GM21528 (cell line): ENCODE measurements around the gene PRKCD.

Experiments used
- ATAC-seq: cut with Tn5 transposase; IDR thresholded peaks from one replicate; pipeline ENCODE4 v1.9.1; 2021; ENCODE audit warnings: mild to moderate bottlenecking, moderate library complexity; ENCODE audit not compliant: unreplicated experiment, low FRiP score

Gene PRKCD

DNA sequence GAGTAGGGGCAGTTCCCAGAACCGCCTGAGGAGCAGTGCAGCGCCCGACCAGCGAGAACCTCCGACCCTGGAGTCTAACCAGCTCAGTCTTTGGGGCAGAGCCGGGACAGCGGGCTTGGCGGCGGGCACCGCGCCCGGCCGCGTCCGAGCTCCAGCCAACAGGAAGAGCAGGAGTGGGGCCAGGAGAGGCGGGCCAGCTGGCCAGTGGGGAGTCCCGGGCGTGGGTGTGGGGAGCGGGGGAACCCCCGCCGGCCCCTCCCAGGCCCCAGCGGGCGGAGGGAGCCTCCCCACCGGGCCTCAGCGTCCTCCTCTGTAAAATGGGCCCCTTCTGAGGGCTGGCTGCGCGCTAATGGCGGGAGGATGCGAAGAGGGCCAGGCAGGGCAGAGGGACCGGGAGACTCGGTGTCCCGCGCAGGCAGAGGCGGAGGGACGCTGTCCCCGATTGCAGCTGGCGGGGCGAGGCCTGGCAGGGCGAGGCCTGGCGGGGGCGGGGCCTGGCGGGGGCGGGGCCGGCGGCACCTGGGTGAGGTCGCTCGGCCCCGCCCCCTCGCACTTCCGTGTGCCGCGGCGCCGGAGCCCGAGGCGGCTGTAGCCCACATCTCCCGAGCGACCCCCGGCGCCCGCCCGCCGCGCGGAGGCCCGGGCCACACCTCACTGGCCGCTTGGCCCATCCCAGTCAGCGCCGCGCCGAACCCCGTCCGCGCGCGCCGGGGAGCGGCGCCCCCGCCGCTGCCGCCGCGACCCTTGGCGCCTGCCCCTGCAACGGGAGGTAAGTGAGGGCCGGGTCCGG is at the start of gene PRKCD:
TSS of gene PRKCD (plus strand) at position 550 of the 790 bp plus-strand sequence. CDS start 17,214 bp downstream, outside the sequence.
- peak; percentile 54 for ATAC-seq

GRCh38 chr3:53111822-53112221 is 49.2 kb upstream of the PRKCD start:
- no peak for ATAC-seq

DNA sequence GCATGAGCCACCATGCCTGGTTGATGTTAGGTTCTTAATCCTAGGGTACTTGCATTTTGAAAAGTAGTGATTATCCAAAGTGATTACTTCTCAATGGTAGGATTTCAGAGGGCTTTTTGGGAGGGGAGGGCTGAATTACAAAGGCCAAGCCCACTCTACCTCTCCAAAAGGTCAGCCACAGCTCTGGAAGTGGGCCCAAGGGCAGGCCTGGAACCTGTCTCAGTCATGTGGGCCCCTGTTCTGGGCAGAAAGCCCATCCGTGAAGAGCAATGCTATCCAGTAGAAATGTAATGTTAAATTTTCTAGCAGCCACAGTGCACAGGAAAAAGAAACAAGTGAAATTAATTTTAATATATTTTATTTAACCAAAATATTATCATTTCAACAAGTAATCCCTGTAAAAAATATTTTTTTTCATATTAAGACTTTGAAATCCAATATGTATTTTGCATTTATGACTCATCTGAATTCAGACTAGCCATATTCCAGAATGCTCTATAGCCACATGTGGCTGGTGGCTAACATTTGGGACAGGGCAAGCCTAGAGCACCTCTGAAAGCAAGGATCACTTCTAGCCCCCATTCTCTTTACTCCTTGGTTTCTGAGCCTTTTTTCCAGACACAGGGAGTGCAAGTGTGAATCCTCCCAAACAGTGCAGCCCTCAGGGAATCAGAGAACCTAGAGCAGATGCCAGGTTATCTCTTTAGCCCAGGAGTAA is 47.6 kb upstream of the PRKCD start:
- no peak for ATAC-seq

- ATAC-seq: peak; percentile 65
Observed at GRCh38 chr3:53114011-53114400, 47.0 kb upstream of the PRKCD start.

DNA sequence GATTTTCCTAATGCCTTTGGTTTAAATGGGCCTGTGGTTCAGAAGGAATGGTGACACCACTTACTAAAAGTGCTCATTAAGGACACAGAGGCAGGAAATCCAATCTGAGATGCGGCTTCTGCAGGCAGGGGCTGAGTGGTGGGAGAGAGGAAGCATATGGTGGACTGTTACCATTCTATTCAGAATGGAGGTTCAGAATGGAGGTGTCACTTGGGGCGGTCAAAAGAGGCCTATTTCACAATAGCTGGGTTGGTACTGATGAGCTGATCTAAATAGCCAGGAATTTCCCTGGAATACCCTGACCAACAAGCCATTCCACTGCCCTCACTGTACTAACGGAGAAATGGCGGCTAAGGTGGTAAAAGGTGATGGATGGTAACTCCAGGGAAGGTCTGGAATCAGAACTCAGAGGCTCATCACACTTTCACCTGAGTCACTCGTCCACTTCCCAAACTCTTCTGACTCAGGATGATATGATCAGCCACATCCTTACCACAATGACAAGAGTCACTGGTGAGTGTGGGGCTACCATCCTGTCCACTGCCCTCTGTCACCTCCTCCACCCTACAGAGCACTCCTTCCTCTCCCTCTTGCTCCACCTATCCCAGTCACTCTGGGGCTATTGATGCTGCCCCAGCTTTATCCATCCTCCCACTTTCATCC is 46.5 kb upstream of the PRKCD start:
- ATAC-seq: no peak

- no peak for ATAC-seq
Observed at GRCh38 chr3:53116956-53117355, 44.1 kb upstream of the PRKCD start.

GRCh38 chr3:53120336-53120735 is 40.7 kb upstream of the PRKCD start:
- no peak for ATAC-seq

DNA sequence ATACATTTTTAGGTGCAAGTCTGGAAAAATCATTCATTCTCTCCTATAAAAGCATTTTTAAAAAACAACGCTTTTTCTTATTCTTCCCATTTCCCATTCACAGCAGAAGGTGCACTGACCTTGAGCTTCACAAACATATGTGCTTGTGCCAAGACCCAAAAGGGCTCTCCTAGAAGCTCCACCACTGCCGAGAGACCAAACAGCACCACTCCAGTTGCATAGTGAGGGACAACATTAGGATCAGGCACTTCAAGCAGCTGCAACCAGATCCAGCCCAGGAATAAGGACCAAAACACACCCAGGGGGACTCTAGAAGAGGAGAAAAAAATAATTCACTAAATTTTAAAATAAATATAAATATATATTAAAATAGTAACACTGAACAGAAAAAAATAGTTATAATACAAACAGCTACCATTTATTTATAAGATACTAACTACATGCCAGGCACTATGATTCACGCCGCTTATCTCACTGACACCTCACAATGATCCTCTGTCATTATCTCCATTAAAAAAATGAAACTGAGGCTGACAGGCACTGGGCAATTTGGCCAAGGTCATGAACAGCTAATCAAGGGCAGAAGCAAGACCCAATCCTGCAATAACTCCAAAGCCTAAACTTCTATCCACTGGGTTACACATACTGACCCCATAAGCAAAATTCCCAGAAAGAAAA is 38.6 kb upstream of the PRKCD start:
- no peak for ATAC-seq

DNA sequence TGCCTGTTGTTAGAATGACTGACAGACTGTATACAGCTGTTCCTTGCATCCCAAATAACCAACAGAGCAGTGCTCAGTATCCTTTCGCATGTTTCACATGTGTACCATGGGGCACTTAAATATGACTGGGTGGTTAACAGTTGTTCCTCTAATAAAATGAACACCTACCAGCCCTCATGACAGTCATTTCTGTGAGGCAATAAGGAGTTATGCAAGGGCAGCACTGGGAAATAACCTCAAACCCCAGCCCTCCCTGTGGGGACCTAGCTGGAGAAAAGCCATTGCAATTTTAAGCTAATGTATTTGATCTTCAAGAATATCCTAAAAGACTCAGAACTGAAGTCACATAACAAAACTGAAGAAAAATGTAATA is 38.1 kb upstream of the PRKCD start:
- ATAC-seq: no peak

DNA sequence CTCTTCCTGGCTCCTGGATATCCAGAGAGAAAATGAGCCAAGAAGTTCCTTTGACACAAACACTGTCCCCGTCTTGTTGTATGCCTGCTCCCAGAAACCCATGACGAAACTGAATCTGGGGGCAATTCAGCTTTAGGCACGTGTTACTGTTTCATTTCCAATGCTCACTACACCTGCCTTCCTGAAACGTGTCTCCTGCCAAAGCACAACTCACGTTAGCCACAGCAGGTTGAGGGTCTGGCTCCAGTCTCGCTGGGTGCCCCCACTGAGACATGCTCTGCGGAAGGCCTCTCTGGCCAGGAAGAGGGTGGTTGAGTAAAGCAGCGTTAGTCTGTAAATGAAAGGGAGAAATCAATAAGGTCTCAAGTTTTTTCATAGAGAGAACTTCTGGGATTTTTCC is 37.5 kb upstream of the PRKCD start:
- no peak for ATAC-seq

- ATAC-seq: no peak
Observed at GRCh38 chr3:53123953-53124352, 37.1 kb upstream of the PRKCD start.

DNA sequence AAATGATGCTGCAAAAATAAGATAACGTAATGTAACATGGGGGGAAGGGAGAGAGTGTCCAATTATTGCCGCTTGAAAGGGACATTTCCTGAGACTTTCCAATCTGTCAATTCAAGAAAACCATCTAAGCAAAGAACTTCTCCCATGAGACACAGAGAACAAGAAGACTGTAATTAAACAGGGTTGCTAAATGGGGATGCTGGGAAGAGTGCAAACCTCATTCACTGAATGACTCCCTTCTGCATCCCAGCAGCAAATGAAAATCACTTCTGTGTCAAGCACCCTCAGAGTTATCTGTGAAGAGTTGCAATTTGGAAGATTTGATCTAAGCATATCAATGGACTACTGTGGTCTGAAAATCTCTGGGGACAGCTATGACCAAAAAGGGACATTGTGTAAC is 34.4 kb upstream of the PRKCD start:
- ATAC-seq: no peak

- ATAC-seq: no peak
Observed at GRCh38 chr3:53129344-53129743, 31.7 kb upstream of the PRKCD start.

DNA sequence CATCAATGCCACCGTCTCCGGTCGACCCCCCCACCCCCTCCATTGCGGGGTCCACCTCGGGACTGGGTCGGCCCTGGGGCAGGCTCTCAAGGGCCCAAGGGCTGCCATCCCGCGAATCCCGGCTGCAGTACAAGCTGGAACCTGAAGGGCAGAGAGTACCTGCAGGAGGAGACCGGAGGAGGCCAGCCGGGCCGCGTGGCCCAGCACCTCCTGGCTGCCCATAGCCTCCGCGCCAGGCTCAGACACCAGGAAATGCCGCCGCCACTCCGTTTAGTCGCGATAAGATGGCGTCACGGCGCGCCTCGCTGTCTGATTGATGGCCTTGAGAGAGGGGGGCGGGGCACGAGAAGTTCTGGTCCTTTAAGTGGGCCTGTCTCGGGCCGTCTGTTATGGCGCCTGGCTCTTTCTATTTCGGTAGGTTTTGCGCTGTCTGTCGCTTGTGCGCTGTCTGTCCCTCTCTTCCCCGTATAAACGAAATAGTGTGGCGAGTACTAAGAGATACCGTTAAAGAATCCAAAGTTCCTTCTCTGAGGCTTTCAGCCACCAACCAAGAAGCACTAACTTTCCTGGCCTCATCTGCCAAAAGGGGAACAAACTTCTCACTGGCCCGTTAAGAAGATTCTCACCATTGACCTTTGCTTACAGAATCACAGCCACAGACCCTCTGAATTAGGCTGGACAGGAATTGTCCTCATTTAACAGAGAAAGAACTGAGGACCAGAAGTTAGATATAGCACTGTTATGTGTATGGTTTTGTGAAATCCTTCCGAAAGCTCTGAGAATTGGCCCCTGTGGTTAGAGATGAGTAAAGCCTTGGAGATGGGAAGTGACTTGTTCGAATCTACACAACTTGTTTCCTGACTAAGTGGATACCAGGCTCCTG is 30.6 kb upstream of the PRKCD start, which contains the start of gene RFT1:
TSS of gene RFT1 (minus strand) at position 257 of the 883 bp plus-strand sequence. CDS start at position 222, 35 bp downstream.
- ATAC-seq: peak; percentile 80

- no peak for ATAC-seq
Observed at GRCh38 chr3:53131096-53131495, 29.9 kb upstream of the PRKCD start.

- no peak for ATAC-seq
Observed at GRCh38 chr3:53132347-53132746, 28.7 kb upstream of the PRKCD start.

- peak; percentile 44 for ATAC-seq
Observed at GRCh38 chr3:53134631-53135232, 26.3 kb upstream of the PRKCD start.

- ATAC-seq: no peak
Observed at GRCh38 chr3:53137221-53137620, 23.8 kb upstream of the PRKCD start.

DNA sequence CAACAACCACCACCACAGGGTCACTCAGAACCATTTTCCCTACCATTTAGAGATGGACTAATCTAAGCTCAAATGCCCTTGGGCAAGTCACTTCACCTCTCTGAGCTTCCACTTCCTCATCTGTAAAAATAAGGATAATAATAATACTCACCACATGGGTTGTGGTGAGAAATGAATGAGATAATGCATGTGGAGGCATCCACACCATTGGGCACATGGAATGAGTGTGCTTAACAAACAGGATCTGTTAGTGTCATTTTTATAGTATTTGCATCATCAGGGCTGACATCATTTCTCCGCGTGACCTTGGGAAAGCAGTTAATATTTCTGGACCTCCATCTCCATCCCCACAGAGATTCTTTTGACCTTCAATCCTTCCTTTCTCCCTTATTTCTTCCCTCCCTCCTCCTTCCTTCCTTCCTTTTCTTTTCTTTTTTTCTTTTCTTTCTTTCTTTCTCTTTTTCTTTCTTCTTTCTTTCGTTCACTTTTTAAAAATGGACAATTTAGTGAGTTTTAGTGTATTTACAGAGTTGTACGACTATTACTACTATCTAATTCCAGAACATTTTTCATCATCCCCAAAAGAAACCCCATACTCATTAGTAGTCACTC is 23.1 kb upstream of the PRKCD start:
- ATAC-seq: no peak
